GM12878 (cell line): ENCODE data around the gene ODC1. TPM values are rescaled to one million over a fixed set of nuclear protein-coding genes. Genes with fewer than 3 reads are reported as not detected.

Experiments
- ATAC-seq: fragments of 200-7000 bp; cut with Tn5 transposase; 3 replicates; pipeline ENCODE4 v1.9.1; 2020; ENCODE audit warnings: mild to moderate bottlenecking, moderate library complexity
- BruUV-seq: library from RNA; stranded (reverse); fragments of 400-500 nt; replicated peaks from 2 replicates; lab custom pipeline; 2021; lab: Mats Ljungman, UMichigan
- CTCF ChIA-PET: fragments of 300-600 bp; sonication (Branson Sonifier 250); formaldehyde crosslinking; extraction: SDS; loops from one replicate; lab custom pipeline; 2021; ENCODE audit warnings: inconsistent platforms; lab: Yijun Ruan, JAX
- POLR2A ChIA-PET: fragments of 350-600 bp; formaldehyde crosslinking; extraction: SDS; loops from one replicate; lab custom pipeline; 2021; ENCODE audit warnings: inconsistent platforms; lab: Charles Lee
- RAD21 ChIA-PET: fragments of 300-600 bp; sonication (Branson Sonifier 250); formaldehyde crosslinking; loops from one replicate; lab custom pipeline; 2023; ENCODE audit warnings: antibody characterized with exemption; ENCODE audit not compliant: unreplicated experiment; lab: Charles Lee
- SMC1A ChIA-PET: fragments of 300-600 bp; sonication (Branson Sonifier 250); formaldehyde crosslinking; loops from one replicate; lab custom pipeline; 2023; ENCODE audit not compliant: unreplicated experiment, uncharacterized antibody; lab: Charles Lee
- DNase-seq: peaks from one replicate; pipeline ENCODE4 v3.0.0-alpha.2; 2011; ENCODE audit warnings: low read depth, low spot score
- FAIRE-seq: peaks from 3 replicates; lab custom pipeline; 2011; peaks lifted over from hg19 to GRCh38; lab: Jason Lieb, UNC
- H2AFZ ChIP-seq: 2 replicates; pipeline ENCODE4 v1.6.0; 2011; ENCODE audit warnings: low read depth, low read length, control low read depth; ENCODE audit not compliant: control insufficient read depth
- H3K27ac ChIP-seq: 2 replicates; pipeline ENCODE4 v1.5.1; 2011; ENCODE audit warnings: control low read depth; ENCODE audit not compliant: control insufficient read depth, insufficient read depth
- H3K27me3 ChIP-seq, 2 experiments: replicated peaks in 1 of 2; 2 replicates each; pipeline versions ENCODE4 v1.6.0 to v1.6.1; 2011; ENCODE audit warnings: low read length in 1 of 2; ENCODE audit not compliant: control insufficient read depth in 2 of 2, insufficient read depth in 2 of 2
- H3K36me3 ChIP-seq, 2 experiments: 2 replicates each; pipeline ENCODE4 v1.5.1; 2011; ENCODE audit warnings: low read length in 1 of 2; ENCODE audit not compliant: control insufficient read depth in 2 of 2, insufficient read depth in 2 of 2
- H3K4me1 ChIP-seq: 2 replicates; pipeline ENCODE4 v1.6.1; 2011; ENCODE audit warnings: mild to moderate bottlenecking, low read length, moderate library complexity, mixed read lengths; ENCODE audit not compliant: control insufficient read depth, insufficient read depth
- H3K4me2 ChIP-seq: 2 replicates; pipeline ENCODE4 v1.6.0; 2011; ENCODE audit warnings: control low read depth; ENCODE audit not compliant: control insufficient read depth, insufficient read depth
- H3K4me3 ChIP-seq: fragments of 200-600 bp; sonication (generic); 2 replicates; pipeline ENCODE4 v1.5.1; 2016
- H3K79me2 ChIP-seq: 2 replicates; pipeline ENCODE4 v1.6.0; 2011; ENCODE audit warnings: low read length; ENCODE audit not compliant: control insufficient read depth, insufficient read depth
- H3K9ac ChIP-seq: 2 replicates; pipeline ENCODE4 v1.8.0; 2011; ENCODE audit warnings: low read length, control low read depth, mixed read lengths; ENCODE audit not compliant: control insufficient read depth, insufficient read depth
- H3K9me3 ChIP-seq: replicated peaks from 3 replicates; pipeline ENCODE4 v1.5.1; 2011; ENCODE audit warnings: mild to moderate bottlenecking, low read length; ENCODE audit not compliant: control insufficient read depth, insufficient read depth
- H4K20me1 ChIP-seq: 2 replicates; pipeline ENCODE4 v1.6.0; 2011; ENCODE audit not compliant: control insufficient read depth, insufficient read depth
- BACH1 ChIP-seq: fragments of 450-650 bp; IDR thresholded peaks from 2 replicates; pipeline ENCODE4 v1.6.1; 2017; ENCODE audit warnings: mild to moderate bottlenecking, borderline replicate concordance
- ESRRA ChIP-seq: IDR thresholded peaks from 2 replicates; pipeline ENCODE4 v1.6.1; 2012; ENCODE audit warnings: mild to moderate bottlenecking, low read length, improper control_type of control experiment
- EZH2 ChIP-seq: IDR thresholded peaks from 2 replicates; pipeline ENCODE4 v1.6.1; 2012; ENCODE audit warnings: low read depth, mild to moderate bottlenecking, control low read depth, inconsistent platforms, low read length, borderline replicate concordance; ENCODE audit not compliant: control insufficient read depth
- FOS ChIP-seq: IDR thresholded peaks from 3 replicates; pipeline ENCODE4 v1.6.1; 2011; ENCODE audit warnings: borderline replicate concordance; ENCODE audit not compliant: insufficient read length; ENCODE audit errors: extremely low read depth
- KAT2A ChIP-seq: conservative IDR thresholded peaks from 2 replicates; pipeline ENCODE4 v1.6.1; 2011; ENCODE audit warnings: low read depth, low read length; ENCODE audit not compliant: control insufficient read depth
- LARP7 ChIP-seq: fragments of 450-650 bp; IDR thresholded peaks from 2 replicates; pipeline ENCODE4 v1.6.1; 2017; ENCODE audit warnings: mild to moderate bottlenecking
- MAX ChIP-seq: IDR thresholded peaks from 2 replicates; pipeline ENCODE4 v1.6.1; 2012; ENCODE audit warnings: low read depth, low read length, improper control_type of control experiment
- MTA3 ChIP-seq: IDR thresholded peaks from 2 replicates; pipeline ENCODE4 v1.6.1; 2012; ENCODE audit warnings: low read length, inconsistent platforms, borderline replicate concordance
- NFYA ChIP-seq: IDR thresholded peaks from 2 replicates; pipeline ENCODE4 v1.6.1; 2011; ENCODE audit warnings: low read depth, mild to moderate bottlenecking, low read length, improper control_type of control experiment, borderline replicate concordance
- PRDM15 ChIP-seq: fragments of 450-650 bp; formaldehyde crosslinking; IDR thresholded peaks from 2 replicates; pipeline ENCODE4 v1.4.0; 2020; ENCODE audit warnings: mild to moderate bottlenecking, moderate library complexity
- RELA ChIP-seq: fragments of 450-650 bp; IDR thresholded peaks from 2 replicates; pipeline ENCODE4 v1.8.0; 2014; ENCODE audit warnings: borderline replicate concordance; ENCODE audit not compliant: partially characterized antibody
- TARDBP ChIP-seq: IDR thresholded peaks from 2 replicates; pipeline ENCODE4 v1.6.1; 2016; ENCODE audit warnings: borderline replicate concordance
- ZNF217 ChIP-seq: fragments of 450-650 bp; IDR thresholded peaks from 2 replicates; pipeline ENCODE4 v1.6.1; 2017; ENCODE audit warnings: antibody characterized with exemption, mild to moderate bottlenecking
- WGBS: methylation state at CpG from one replicate; pipeline ENCODE4 v1.1.6; 2016; ENCODE audit warnings: low lambda C conversion rate; ENCODE audit not compliant: insufficient replicate concordance, insufficient coverage; ENCODE audit errors: missing lambda C conversion rate; 5-methylcytosine and 5-hydroxymethylcytosine counted together
- in situ Hi-C: fragments of 300-500 bp; cut with MboI; formaldehyde crosslinking; loops from 9 replicates; pipeline ENCODE4 v1.14.3; 2018; ENCODE audit warnings: mixed read lengths
- intact Hi-C: fragments of 100-400 bp; cut with micrococcal nuclease; formaldehyde crosslinking; loops from one replicate; pipeline ENCODE4 v1.14.2; 2022; ENCODE audit not compliant: unreplicated experiment
- polyA plus RNA-seq, 11 experiments: library from polyadenylated mRNA; depleted of rRNA in 4 of 11; unstranded in 6 of 11; stranded (reverse) in 5 of 11; fragments of >200 nt; fragmentation: Nextera tagmentation in 4 of 11; fragmentation: Illumina TruSeq in 1 of 11; extraction: Ambion mirVana in 4 of 11; extraction: Trizol in 1 of 11; gene quantifications; 1 replicate in 1 of 11; 2 replicates in 10 of 11; pipeline versions ENCODE4 v1.2.1 to v1.2.3, GENCODE V29; 2011 to 2016; ENCODE audit warnings: inconsistent platforms in 2 of 11, missing spikeins in 2 of 11, low read depth in 1 of 11
- total RNA-seq, 4 experiments: library from RNA; depleted of rRNA in 3 of 4; stranded (reverse); fragments of >200 nt in 3 of 4; fragmentation: Illumina TruSeq in 1 of 4; extraction: Trizol in 1 of 4; gene quantifications; 2 replicates each; pipeline versions ENCODE4 v1.2.1 to v1.2.3, GENCODE V29; 2013 to 2021
- TF ChIP-seq, protein P1 (sequence below): fragments of 450-650 bp; IDR thresholded peaks from 2 replicates; pipeline ENCODE4 v1.6.1; 2017; ENCODE audit warnings: mild to moderate bottlenecking, moderate library complexity

ODC1 gene
- total and polyA plus RNA-seq, 10 of the 15 experiments (the other 5 are each of a cell fraction or from before 2014, with no cell fraction given) = 68.5 to 441 (median 340) TPM

- Histone ChIP-seq H4K20me1 (no peaks in the 10 kb centered on the region), H3K79me2 (no peaks in the 10 kb centered on the region), H3K4me1 (no peaks in the 10 kb centered on the region), H2AFZ (no peak overlapping the region), H3K27ac (no peak overlapping the region), H3K4me3 (no peak overlapping the region), H3K9me3 (no peaks in the 10 kb centered on the region), H3K36me3 (no peaks in the 10 kb centered on the region), H3K27me3 (peaks cover 0 to 2% of the 10 kb centered on the region in 2 experiments; a peak in 2 of 4 replicates), H3K4me2 (no peak overlapping the region), H3K9ac (no peak overlapping the region)
- SMC1A ChIA-PET = no interaction called here
- intact Hi-C loops = no loop called here
- TF ChIP-seq MTA3 (no peak), ESRRA (no peak), KAT2A (no peak), MAX (no peak), EZH2 (no peak), FOS (no peak), TARDBP (no peak), ZNF217 (no peak), NFYA (no peak), RELA (no peak), LARP7 (no peak), BACH1 (no peak), PRDM15 (CRISPR knock-in tag) (no peak)
- TF ChIP-seq, protein P1, sequence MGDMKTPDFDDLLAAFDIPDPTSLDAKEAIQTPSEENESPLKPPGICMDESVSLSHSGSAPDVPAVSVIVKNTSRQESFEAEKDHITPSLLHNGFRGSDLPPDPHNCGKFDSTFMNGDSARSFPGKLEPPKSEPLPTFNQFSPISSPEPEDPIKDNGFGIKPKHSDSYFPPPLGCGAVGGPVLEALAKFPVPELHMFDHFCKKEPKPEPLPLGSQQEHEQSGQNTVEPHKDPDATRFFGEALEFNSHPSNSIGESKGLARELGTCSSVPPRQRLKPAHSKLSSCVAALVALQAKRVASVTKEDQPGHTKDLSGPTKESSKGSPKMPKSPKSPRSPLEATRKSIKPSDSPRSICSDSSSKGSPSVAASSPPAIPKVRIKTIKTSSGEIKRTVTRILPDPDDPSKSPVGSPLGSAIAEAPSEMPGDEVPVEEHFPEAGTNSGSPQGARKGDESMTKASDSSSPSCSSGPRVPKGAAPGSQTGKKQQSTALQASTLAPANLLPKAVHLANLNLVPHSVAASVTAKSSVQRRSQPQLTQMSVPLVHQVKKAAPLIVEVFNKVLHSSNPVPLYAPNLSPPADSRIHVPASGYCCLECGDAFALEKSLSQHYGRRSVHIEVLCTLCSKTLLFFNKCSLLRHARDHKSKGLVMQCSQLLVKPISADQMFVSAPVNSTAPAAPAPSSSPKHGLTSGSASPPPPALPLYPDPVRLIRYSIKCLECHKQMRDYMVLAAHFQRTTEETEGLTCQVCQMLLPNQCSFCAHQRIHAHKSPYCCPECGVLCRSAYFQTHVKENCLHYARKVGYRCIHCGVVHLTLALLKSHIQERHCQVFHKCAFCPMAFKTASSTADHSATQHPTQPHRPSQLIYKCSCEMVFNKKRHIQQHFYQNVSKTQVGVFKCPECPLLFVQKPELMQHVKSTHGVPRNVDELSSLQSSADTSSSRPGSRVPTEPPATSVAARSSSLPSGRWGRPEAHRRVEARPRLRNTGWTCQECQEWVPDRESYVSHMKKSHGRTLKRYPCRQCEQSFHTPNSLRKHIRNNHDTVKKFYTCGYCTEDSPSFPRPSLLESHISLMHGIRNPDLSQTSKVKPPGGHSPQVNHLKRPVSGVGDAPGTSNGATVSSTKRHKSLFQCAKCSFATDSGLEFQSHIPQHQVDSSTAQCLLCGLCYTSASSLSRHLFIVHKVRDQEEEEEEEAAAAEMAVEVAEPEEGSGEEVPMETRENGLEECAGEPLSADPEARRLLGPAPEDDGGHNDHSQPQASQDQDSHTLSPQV = no peak
- POLR2A ChIA-PET = no interaction called here
- no TSS peak for BruUV-seq
- ATAC-seq (no peak), FAIRE-seq (no peak), DNase-seq (no peak)
- WGBS = 53% methylated on average over 12 of the region's 12 CpGs
- in situ Hi-C loops = no loop called here
- CTCF ChIA-PET = no interaction called here
- RAD21 ChIA-PET = no interaction called here
These were observed 30.8 kb upstream of the ODC1 start for GRCh38 chr2:10478916-10479315.
